T-helper 9 cell (primary cell): ENCODE results near the gene SOWAHC.
"Not testable (repeated sequence)": the region's sequence is repeated elsewhere in the genome, so short reads cannot be mapped to it uniquely, and the experiment has no call there.

ENCODE experiments used
- DNase-seq: peaks from one replicate; pipeline ENCODE4 v3.0.0-alpha.2; 2020

Gene SOWAHC

DNA sequence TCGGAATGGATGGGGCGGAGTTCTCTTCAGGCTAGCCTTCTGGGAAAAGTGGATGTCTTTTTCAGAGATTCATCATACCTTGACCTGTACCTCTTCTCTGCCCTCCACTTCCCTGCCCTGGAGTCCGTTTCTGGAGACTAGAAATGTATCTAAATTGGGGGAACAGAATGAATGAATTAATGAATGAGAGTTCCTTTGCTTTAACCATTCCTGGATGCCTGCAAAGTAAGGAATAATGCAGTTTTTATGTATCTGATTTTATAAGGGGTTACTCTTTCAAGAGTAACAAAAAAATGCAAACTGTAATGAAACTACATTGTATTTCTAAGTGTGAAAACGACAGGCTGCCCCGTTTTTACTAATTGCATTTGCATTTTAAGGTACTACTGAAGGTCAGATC is 2.0 kb downstream of the SOWAHC start:
- no peak for DNase-seq

DNA sequence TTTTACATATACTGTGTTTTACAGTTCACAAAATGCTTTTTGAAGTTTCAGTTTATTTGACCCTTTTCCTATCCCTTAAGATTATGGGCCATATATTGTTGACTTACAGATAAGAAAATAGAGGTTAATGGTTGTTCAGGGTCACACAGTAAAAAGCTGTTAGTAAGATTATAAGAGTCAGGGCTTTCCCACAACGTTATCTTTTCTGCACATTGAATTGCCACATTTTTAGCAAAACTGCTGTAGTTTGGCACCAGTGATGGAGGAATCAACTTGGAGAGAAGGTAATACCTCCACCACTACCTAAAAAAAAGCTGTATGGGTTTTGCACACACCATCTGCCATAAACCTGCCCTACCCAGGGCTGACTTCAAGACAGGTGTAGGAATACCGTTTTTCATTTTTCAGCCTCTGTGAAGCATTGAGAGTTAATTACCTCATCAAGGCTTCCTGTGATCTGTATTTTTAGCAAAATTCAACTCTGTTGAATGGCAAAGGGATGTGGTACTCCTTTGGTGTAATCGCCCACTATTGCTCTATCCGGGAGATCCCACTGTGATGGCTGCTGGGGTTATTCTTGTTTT is 5.0 kb downstream of the SOWAHC start:
- no peak for DNase-seq

DNA sequence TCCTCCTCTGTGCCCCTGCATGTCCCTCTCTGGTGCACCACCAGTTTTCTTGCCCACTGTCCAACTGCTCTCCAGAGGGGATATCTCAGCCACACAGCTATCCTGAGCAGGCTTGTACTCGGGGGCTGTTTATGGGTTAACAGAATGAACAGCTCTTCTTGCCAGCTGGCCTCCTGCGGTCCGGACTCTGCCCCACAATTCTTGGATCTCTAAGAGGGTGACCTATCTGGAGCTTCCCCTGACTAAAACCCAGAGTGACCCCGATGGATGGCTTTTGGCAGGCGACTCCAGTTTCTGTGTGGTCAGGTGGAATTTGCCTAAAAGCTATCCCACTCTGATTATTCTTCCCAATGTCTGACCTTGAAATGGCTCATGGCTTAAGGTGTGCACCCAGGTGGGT is 9.1 kb downstream of the SOWAHC start:
- no peak for DNase-seq

DNA sequence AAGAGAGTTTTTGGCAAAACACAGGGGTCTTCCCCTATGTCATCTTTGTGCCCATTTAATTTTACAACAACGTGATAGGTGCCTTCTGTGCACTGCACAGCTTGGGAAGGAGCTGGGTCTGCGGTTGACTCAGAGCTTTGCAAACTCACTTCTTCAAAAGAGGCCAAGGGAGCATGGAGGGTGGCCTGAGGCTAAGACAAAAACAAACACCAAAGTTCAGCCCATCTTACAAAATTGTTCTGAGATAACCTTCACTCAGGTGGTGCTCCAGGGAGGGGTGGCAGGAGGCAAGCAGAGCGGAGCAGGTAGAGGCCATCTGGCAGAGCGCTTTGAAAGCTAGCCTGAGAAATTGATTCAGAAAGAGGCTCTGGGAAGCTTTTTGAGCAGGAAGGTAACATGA is 9.8 kb downstream of the SOWAHC start:
- DNase-seq = no peak

DNA sequence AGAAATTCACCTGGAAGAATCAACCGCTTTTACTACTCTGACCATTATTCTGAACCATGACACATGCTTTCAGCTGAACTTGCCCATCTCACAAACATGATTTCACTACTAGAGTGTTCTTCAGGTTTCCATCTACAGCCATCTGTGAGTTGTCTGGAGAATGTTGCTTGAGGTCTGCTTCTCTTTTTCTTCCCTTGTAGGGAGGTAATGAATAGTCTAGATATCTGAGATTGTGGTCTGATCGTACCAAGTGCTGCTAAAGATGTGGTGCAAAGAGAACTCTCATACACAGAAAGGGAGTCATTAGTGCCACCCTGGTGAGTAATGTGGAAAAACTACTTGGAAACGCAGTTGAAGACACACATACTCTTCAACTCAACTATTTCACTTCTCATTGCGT is 10.2 kb downstream of the SOWAHC start:
- DNase-seq = no peak

DNA sequence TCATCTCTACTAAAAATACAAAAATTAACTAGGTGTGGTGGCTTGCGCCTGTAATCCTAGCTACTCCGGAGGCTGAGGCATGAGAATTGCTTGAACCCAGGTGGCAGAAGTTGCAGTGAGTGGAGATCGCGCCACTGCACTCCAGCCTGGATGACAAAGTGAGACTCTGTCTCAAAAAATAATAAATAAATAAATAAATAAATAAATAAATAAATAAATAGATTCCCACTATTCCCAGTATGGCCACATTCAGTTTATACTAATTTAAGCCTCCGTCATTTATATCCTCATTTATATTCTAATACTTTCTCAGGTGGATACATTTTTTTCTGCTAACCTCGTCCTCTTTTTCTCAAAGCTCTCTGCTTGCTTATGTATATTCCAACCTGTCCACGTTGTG is 14.2 kb downstream of the SOWAHC start:
- not testable (repeated sequence) for DNase-seq

DNA sequence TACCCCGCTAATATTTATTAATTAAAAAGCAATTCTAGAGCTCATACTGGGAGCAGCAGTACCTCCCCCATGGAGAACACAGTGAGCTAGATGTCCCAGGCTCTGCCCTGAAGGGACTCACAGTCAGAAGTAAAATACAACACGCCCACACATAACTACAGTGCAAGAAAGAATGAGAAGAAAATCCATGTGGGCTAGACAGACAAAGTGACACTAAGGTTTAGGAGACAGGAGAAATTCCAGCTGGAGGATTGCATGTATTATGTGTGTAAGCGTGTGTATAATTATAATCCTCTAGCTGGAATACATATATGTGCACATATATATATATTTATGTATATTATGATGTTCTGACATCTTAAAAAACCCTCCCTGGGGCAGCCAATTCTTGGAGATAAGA is 15.7 kb downstream of the SOWAHC start:
- DNase-seq = no peak

DNA sequence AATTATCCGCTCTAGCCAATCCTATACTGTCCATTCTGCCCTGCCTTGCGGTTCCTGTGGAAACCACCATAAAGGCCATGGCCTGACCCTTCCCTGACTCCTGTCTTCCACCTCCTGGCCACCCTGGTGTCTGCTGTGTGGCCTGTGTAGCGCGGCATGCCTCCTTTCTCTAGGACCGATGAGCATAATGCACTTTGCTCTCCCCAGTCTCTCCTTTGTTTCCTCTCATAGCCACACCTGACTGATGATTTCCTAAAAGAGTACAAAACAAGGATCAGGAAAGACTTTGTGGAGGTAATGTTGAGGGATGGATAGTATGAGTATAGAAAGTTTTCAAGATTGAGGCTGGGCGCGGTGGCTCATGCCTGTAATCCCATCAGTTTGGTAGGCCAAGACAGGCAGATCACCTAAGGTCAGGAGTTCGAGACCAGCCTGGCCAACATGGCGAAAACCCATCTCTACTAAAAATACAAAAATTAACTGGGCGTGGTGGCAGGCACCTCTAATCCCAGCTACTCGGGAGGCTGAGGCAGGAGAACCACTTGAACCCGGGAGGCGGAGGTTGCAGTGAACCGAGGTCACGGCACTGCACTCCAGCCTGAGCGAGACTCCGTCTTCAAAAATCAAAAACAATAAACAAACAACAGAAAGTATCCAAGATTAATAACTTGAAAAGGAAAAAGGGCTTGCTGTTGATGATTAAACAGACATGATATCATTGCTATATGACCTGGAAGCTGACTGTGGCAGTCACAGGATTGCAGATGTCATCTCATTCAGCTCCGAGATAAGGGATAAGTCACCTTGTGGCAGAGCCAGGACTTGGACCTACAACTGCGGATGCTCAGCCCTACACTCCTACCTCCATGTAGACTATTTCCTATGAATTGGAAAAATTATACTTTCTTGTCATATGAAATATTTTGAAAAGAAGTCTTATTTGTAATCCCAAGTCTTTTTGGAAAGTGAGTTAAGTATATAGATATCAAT is 16.6 kb downstream of the SOWAHC start:
- no peak for DNase-seq

DNA sequence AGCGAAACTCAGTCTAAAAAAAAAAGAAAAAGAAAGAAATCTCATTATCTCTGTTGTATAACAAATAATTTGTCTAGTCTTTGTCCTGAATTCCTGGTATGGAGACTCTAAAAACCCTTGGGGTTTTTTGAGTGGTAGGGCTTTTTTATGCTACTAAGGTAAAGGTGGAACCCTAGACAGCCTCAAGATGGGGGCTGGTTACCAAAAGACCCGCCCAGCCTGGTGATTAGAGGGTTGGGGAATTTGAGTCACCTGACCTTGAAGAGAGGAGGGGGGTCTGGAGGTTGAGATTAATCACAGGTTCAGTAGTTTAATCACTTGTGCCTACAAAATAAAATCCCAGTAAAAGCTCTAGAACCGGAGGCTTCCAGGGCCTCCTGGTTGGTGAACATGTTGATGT is 17.6 kb downstream of the SOWAHC start:
- no peak for DNase-seq

DNA sequence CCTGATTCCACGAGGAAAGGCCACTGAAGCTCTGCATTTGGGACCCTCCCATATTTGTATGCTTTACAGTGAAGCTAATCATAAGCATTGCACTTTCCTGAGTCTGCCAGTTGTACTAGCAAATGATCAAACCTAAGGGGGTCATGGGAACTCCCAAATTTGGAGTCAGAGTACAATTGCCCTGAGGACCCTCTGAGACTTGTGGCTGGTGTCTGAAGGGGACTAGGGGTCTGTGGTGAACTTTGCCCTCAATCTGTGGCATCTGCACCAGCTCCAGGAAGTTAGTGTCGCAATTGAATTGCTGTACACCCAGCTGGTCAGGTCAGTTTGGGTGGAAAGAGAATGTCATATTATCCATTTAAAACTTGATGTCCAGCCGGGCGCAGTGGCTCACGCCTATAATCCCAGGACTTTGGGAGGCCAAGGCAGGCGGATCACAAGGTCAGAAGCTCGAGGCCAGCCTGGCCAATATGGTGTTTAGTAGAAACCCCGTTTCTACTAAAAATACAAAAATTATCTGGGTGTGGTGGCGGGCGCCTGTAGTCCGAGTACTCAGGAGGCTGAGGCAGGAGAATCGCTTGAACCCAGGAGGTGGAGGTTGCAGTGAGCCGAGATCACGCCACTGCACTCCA is 18.1 kb downstream of the SOWAHC start:
- no peak for DNase-seq

DNA sequence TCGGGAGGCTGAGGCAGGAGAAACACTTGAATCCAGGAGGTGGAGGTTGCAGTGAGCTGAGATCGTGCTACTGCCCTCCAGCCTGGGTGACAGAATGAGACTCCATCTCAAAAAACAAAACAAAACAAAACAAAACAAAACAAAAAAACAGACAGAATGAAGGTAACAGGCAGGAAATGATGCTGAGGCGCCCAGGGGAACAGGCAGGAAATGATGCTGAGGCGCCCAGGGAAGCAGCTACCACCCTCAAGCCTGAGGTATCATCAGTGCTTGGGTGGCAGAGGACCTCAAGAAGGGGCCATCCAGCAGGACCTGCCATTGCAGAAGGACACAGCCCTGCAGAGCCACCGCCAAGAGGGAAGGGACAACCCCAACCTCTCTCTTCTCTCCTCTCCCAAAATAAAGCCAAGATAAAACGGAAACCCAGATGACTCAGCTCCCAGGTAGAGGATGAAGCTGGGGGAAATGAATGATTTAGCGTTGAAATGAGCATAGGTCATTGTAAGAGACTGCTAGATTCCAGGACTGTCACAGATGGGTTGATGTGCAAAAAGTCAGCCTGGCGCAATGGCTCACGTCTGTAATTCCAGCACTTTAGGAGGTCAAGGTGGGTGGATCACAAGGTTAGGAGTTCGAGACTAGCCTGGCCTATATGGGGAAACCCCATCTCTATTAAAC is 19.3 kb downstream of the SOWAHC start:
- DNase-seq = no peak

DNA sequence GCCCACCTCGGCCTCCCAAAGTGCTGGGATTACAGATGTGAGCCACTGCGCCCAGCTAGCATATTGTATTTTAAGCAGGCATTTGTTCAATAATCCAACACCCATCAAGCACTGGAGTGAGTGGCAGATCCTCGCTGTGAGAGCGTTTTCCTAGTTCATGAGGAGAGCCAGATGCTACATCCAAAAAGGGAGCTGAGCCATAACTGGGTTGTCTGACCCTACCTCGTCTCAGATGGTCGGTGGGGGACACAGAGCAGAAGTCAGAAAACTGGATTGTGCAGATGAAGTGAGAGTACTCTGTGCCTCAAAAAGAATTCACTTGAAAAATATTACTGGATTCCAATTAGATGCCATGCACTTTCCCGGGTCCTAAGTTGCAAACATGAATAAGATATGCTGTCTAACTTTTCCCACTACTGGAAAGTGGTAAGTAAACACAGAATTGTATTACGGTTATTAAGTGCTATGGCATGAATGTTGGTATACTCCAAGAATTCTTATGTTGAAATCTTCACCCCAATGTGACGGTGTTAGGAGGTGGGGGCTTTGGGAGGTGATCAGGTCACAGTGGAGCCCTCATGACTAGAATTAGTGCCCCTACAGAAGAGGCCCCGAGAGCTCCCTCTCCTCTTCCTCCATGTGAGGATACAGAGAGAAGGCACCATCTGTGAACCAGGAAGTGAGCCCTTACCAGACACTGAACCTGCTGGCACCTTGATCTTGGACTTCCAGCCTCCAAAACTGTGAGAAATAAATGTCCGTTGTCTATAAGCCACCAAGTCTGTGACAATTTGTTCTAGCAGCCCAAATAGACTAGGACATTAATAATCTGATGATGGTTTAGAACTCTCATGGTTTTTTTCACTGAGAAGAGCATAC is 21.5 kb downstream of the SOWAHC start:
- DNase-seq = no peak

DNA sequence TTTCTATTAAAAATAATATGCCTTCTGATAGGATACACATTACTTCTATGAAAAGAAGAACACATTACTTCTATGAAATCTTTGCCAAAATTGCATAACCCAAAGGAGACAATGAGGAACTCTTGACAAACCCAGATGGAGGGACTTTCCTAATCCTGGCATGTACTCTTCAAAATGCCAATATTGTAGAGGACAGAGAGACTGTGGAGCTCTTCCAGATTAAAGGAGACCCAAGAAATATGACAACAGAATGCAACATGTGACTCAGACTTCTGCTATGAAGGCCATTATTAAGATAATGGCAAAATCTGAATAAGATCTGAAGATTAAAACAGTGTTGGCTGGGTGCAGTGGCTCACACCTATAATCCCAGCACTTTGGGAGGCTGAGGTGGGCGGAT is 22.2 kb downstream of the SOWAHC start:
- no peak for DNase-seq

DNA sequence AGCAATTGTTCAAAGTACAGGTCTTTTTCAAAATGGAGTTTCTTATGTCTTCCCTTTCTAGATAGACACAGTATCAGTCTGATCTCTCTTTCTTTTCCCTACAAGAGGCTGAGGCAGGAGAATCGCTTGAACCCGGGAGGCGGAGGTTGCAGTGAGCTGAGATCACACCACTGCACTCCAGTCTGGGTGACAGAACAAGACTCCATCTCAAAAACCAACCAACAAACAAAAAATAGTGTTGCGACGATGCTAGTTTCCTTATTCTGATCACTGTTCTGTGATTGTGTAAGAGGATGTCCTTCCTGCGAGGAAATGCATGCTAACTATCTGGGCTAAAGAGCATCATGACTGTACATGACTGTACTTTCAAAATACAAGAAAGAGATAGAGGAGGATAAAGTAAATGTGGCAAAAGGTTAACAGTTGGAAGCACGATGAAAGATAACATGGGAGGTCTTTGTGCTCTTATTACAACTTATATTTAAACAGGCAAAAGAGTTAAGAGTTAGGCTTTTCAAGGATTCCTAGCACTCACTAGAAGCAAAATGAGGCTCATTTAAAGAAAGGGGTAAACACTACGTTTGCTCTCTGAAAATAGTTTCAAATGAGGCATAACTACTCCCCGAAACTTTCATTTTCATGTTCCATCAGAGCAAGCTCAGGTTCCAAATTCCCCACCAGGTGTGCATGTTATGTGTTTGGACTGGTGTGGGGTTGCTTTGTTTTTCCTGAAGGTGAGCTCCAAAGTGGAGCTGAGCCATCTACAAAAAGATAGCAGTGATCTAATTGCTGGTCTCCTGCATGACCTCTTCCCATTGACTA is 23.8 kb downstream of the SOWAHC start:
- no peak for DNase-seq

DNA sequence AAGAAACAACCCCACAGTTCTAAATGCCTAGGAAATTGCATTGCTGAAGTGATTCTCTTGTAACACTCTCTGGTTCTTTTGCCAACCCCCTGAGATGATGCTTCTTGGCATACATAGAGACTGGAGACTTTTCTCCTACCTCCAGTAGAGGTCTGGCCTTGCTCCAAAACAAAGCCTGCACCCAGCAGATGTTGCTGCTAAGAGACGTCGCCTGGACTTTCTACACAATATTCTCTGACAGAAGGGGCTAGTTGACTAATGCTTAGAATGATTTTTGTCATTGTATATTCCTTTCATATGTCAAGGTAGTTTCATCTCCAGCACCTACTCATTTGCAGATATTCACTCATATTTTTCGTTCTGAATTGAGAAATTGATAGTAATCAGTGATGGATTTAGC is 24.6 kb downstream of the SOWAHC start:
- DNase-seq = no peak

DNA sequence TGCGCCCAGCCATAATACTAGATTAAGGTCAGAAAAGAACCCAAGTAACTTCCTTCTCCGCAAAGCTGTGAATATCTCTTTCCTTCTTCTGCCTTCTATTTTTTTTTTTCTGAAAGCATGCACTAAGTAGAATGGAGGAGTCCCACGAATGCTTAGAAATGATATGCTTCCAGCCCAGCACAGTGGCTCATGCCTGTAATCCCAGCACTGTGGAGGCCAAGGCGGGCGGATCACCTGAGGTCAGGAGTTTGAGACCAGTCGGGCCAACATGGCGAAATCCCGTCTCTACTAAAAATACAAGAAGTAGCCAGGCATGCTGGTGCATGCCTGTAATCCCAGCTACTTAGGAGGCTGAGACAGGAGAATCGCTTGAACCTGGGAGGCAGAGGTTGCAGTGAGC is 25.8 kb downstream of the SOWAHC start:
- DNase-seq = not testable (repeated sequence)

DNA sequence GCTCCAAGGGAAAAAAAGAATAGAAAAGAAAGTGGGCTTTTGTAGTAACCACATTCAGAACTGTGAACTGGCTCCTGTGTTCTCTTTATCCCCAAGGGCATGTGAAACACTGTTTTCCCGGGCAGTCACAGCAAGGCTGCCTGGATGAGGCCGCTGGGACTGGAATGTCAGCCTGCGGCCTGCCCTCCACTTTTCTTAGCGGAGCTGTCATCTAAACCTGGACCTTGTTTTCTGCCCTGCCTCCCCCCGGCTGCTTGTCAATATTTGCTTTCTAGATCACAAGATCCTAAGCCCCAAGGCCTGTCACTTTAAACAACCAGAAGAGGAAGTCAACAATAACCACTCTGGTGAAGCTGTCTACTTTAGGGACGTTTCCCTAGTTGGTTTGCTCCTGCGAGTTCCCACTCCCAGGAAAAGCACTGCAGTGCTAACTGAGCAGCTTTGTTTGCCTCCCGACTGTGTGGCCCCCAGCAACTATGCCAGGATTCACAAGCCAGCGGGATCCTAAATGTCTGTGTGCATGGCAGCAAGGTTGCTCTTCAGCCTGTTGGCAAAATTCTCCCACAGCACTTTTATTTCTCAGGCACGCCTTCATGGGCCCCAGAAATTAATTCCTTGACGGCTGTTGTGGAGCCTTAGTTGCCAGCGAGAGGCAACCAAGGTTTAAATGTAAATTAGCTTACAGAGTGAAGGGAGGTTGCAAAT is 30.6 kb downstream of the SOWAHC start:
- DNase-seq = no peak

DNA sequence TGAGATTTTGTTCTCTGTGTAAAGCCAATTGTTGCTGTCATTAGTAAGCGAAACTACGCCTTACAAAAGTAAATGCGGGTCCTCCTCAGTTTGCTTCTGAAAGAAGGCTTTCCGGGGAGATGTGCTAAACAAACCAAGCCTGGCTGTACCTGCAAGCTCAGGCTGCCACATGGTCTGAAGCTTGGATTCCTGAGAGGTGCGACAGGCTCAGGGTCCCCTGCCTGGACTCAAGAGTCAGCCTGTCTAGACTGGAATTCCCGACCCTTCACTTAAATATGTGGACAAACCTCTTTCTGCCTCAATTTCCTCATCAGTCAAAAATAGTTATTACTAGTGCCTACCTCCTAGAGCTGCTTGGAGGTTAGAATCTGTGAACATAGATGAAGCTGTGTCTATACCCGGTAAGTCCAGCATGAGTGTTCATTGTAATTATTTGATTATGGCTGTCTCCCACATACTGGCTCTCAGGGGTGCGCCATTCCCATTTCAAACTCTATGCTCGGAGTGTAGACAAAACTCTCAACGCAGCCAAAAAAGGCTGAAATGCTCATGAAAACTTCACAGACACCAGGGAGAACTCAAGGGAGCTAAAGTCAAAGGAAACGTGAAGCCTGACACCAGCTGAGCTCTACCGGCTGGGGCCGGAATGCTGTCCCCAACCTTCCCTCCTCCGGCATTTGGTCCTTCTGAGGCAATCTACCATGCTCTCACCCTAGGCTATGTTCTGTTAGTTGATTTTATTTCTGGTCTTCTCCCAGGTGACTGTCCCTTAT is 31.4 kb downstream of the SOWAHC start:
- no peak for DNase-seq

DNA sequence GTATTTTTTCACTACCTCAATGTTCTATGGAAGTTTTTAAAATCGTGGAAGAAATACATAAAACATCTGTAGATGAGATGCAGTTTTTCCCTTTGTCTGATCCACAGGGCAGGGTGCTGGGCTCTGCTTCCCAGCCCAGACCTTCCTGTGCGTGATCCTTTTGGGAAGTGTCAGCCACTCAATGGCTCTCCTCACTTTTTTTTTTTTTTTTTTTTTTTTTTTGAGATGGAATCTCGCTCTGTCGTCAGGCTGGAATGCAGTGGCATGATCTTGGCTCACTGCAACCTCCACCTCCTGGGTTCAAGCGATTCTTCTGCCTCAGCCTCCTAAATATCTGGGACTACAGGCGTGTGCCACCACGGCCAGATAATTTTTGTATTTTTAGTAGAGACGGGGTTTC is 32.8 kb downstream of the SOWAHC start:
- no peak for DNase-seq

DNA sequence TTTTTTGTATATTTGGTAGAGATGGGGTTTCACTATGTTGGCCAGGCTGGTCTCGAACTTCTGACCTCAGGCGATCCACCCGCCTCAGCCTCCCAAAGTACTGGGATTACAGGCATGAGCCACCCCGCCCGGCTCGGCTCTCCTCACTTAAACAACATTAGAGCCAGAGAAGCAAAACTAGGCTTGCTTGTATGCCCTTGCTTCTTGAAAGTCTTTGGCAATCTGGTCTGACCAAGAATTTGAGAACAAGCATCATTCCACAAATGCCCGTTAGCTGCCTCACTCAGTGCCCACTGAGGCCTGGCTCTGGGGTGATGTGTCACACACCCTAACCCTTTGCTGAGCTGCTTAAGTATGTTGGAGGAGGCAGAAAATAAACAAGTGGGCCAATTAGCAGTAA is 33.5 kb downstream of the SOWAHC start:
- no peak for DNase-seq
